Esophagus muscularis mucosa (tissue), 3 donors: ENCODE measurements around the gene APOL4.

Source experiments
- CTCF ChIP-seq, 3 experiments: fragments of 200-600 bp in 2 of 3; fragments of 450-650 bp in 1 of 3; sonication (generic) in 2 of 3; IDR thresholded peaks; one replicate each; pipeline ENCODE4 v1.5.1; 2017 to 2019; ENCODE audit warnings: antibody characterized with exemption in 3 of 3, mild to moderate bottlenecking in 2 of 3, moderate library complexity in 1 of 3
- POLR2A ChIP-seq: fragments of 450-650 bp; IDR thresholded peaks from one replicate; pipeline ENCODE4 v1.6.1; 2017; ENCODE audit warnings: antibody characterized with exemption, moderate library complexity, mild to moderate bottlenecking, low read depth
- POLR2AphosphoS5 ChIP-seq, 2 donors: sonication (generic); formaldehyde crosslinking; IDR thresholded peaks; one replicate each; pipeline ENCODE4 v1.6.1; 2017; ENCODE audit warnings: antibody characterized with exemption in 2 of 2

GRCh38 chr22:36237462-36238372 is 36.1 kb upstream of the APOL4 start:
- TF ChIP-seq CTCF (IDR thresholded peaks at IDR 0.05) (no peak), POLR2A (no peak), POLR2AphosphoS5 (IDR thresholded peaks at IDR 0.05) (no peak)
